Keratinocyte (primary cell): ENCODE results near the gene KTN1. TPM values are rescaled to one million over a fixed set of nuclear protein-coding genes. Genes with fewer than 3 reads are reported as not detected.

Experiments used
- DNase-seq: peaks from one replicate; pipeline ENCODE4 v3.0.0-alpha.2; 2011; ENCODE audit warnings: low read depth, missing footprints, low spot score
- FAIRE-seq: peaks from 2 replicates; lab custom pipeline; 2011; peaks lifted over from hg19 to GRCh38; lab: Jason Lieb, UNC
- H2AFZ ChIP-seq: 2 replicates; pipeline ENCODE4 v1.6.0; 2012; ENCODE audit warnings: low read length, control low read depth, inconsistent platforms; ENCODE audit not compliant: control insufficient read depth
- H3K27ac ChIP-seq: 2 replicates; pipeline ENCODE4 v1.5.1; 2011; ENCODE audit warnings: low read length; ENCODE audit not compliant: control insufficient read depth, insufficient read depth
- H3K27me3 ChIP-seq: 3 replicates; pipeline ENCODE4 v1.6.0; 2011; ENCODE audit warnings: low read length; ENCODE audit not compliant: control insufficient read depth, insufficient read depth; ENCODE audit errors: extremely low read depth
- H3K36me3 ChIP-seq, 2 experiments: 2 replicates in 1 of 2; 3 replicates in 1 of 2; pipeline ENCODE4 v1.5.1; 2011; ENCODE audit warnings: low read length in 2 of 2, mild to moderate bottlenecking in 1 of 2; ENCODE audit not compliant: control insufficient read depth in 2 of 2, insufficient read depth in 2 of 2; ENCODE audit errors: extremely low read depth in 1 of 2
- H3K4me1 ChIP-seq: 3 replicates; pipeline ENCODE4 v1.5.1; 2011; ENCODE audit warnings: low read length; ENCODE audit not compliant: control insufficient read depth, insufficient read depth; ENCODE audit errors: extremely low read depth
- H3K4me2 ChIP-seq: 3 replicates; pipeline ENCODE4 v1.6.0; 2011; ENCODE audit warnings: low read depth, low read length; ENCODE audit not compliant: control insufficient read depth, insufficient read depth; ENCODE audit errors: extremely low read depth
- H3K4me3 ChIP-seq, 3 experiments: fragments of 200-600 bp in 1 of 3; sonication (generic) in 1 of 3; 2 replicates in 2 of 3; 3 replicates in 1 of 3; pipeline ENCODE4 v1.5.1; 2011 to 2016; ENCODE audit warnings: low read length in 3 of 3, mild to moderate bottlenecking in 3 of 3, control low read depth in 2 of 3, inconsistent platforms in 1 of 3, low read depth in 1 of 3, mixed read lengths in 1 of 3, mixed run types in 1 of 3, moderate library complexity in 1 of 3; ENCODE audit not compliant: control insufficient read depth in 2 of 3, insufficient read depth in 2 of 3; ENCODE audit errors: extremely low read depth in 1 of 3
- H3K79me2 ChIP-seq: 2 replicates; pipeline ENCODE4 v1.6.0; 2012; ENCODE audit warnings: low read length; ENCODE audit not compliant: control insufficient read depth, insufficient read depth
- H3K9ac ChIP-seq: 3 replicates; pipeline ENCODE4 v1.6.0; 2011; ENCODE audit warnings: low read length; ENCODE audit not compliant: control insufficient read depth, insufficient read depth; ENCODE audit errors: extremely low read depth
- H3K9me1 ChIP-seq: 3 replicates; pipeline ENCODE4 v1.6.0; 2011; ENCODE audit warnings: low read length; ENCODE audit not compliant: control insufficient read depth, insufficient read depth; ENCODE audit errors: extremely low read depth
- H3K9me3 ChIP-seq: 2 replicates; pipeline ENCODE4 v1.5.1; 2012; ENCODE audit warnings: low read depth, low read length; ENCODE audit not compliant: control insufficient read depth
- H4K20me1 ChIP-seq: 3 replicates; pipeline ENCODE4 v1.6.0; 2011; ENCODE audit warnings: low read length; ENCODE audit not compliant: control insufficient read depth, insufficient read depth; ENCODE audit errors: extremely low read depth
- CTCF ChIP-seq, 3 experiments: IDR thresholded peaks in 1 of 3; conservative IDR thresholded peaks in 1 of 3; optimal IDR thresholded peaks in 1 of 3; 2 replicates in 2 of 3; 3 replicates in 1 of 3; pipeline versions ENCODE3 to v1.5.1; 2011; ENCODE audit warnings: low read length in 3 of 3, mild to moderate bottlenecking in 3 of 3, moderate library complexity in 2 of 3, control low read depth in 1 of 3, inconsistent platforms in 1 of 3; ENCODE audit not compliant: insufficient read depth in 2 of 3; ENCODE audit errors: extremely low read depth in 1 of 3
- EZH2 ChIP-seq: IDR thresholded peaks from one replicate; pipeline ENCODE4 v1.6.1; 2012; ENCODE audit warnings: inconsistent platforms, mild to moderate bottlenecking, low read length, moderate library complexity
- dilution Hi-C: fragments of 300-500 bp; cut with MboI; formaldehyde crosslinking; loops from one replicate; pipeline ENCODE4 v1.7.0; 2020; ENCODE audit warnings: low sequenced_read_pairs; ENCODE audit not compliant: extremely low pct_ligation_motif_present
- polyA plus RNA-seq, 5 experiments: library from polyadenylated mRNA; depleted of rRNA in 3 of 5; stranded (reverse) in 3 of 5; stranded (forward) in 1 of 5; unstranded in 1 of 5; fragments of >200 nt; gene quantifications; 1 replicate in 1 of 5; 2 replicates in 3 of 5; 3 replicates in 1 of 5; pipeline versions ENCODE4 v1.2.1 to v1.2.3, GENCODE V29; 2011 to 2012; ENCODE audit warnings: missing spikeins in 2 of 5, low read depth in 1 of 5, low replicate concordance in 1 of 5

The KTN1 gene
- polyA plus RNA-seq, 1 donor (not counting 4 experiments of a cell fraction or from before 2014, with no cell fraction given): 121 TPM

GRCh38 chr14:55620277-55620676 lies 40.3 kb downstream of the KTN1 start:
- H2AFZ ChIP-seq: no peak overlapping the region
- no peak overlapping the region for H3K4me3 ChIP-seq
- no peak overlapping the region for H3K9ac ChIP-seq
- dilution Hi-C loops: no loop called here
- peaks cover 23 to 28% of the 10 kb centered on the region in 2 experiments for H3K36me3 ChIP-seq
- no peaks in the 10 kb centered on the region for H3K4me1 ChIP-seq
- H4K20me1 ChIP-seq: peaks cover 2% of the 10 kb centered on the region
- no peak overlapping the region for H3K27ac ChIP-seq
- TF ChIP-seq EZH2 (no peak), CTCF (optimal IDR thresholded peaks at IDR 0.05 in 1 of 3, IDR thresholded peaks at IDR 0.05 in 1 of 3, conservative IDR thresholded peaks at IDR 0.05 in 1 of 3; ENCODE audit: extremely low read depth in 1 of 3, insufficient read depth in 2 of 3, low read length in 3 of 3) (no peak)
- H3K9me3 ChIP-seq: no peaks in the 10 kb centered on the region
- no peak overlapping the region for H3K4me2 ChIP-seq
- DNase-seq: no peak
- H3K27me3 ChIP-seq: no peaks in the 10 kb centered on the region
- no peak for FAIRE-seq
- H3K9me1 ChIP-seq: no peaks in the 10 kb centered on the region
- no peaks in the 10 kb centered on the region for H3K79me2 ChIP-seq

GRCh38 chr14:55620981-55621380 lies 41.0 kb downstream of the KTN1 start:
- no peak overlapping the region for H3K27ac ChIP-seq
- peaks cover 23 to 26% of the 10 kb centered on the region in 2 experiments for H3K36me3 ChIP-seq
- TF ChIP-seq EZH2 (no peak), CTCF (optimal IDR thresholded peaks at IDR 0.05 in 1 of 3, IDR thresholded peaks at IDR 0.05 in 1 of 3, conservative IDR thresholded peaks at IDR 0.05 in 1 of 3; ENCODE audit: extremely low read depth in 1 of 3, insufficient read depth in 2 of 3, low read length in 3 of 3) (no peak)
- no peaks in the 10 kb centered on the region for H3K4me1 ChIP-seq
- FAIRE-seq (no peak), DNase-seq (no peak)
- H3K27me3 ChIP-seq: no peaks in the 10 kb centered on the region
- H3K79me2 ChIP-seq: no peaks in the 10 kb centered on the region
- H3K4me2 ChIP-seq: no peak overlapping the region
- H3K4me3 ChIP-seq: no peak overlapping the region
- H3K9me3 ChIP-seq: no peaks in the 10 kb centered on the region
- H3K9me1 ChIP-seq: no peaks in the 10 kb centered on the region
- H4K20me1 ChIP-seq: peaks cover 2% of the 10 kb centered on the region
- H2AFZ ChIP-seq: no peak overlapping the region
- dilution Hi-C loops: no loop called here
- H3K9ac ChIP-seq: no peak overlapping the region
